OCI-M1 (cell line): Measurements from ENCODE around the gene IFIH1.

Experiments
- DNase-seq: peaks from one replicate; lab custom pipeline; 2025; lab: John Stamatoyannopoulos, UW

The IFIH1 gene

DNA sequence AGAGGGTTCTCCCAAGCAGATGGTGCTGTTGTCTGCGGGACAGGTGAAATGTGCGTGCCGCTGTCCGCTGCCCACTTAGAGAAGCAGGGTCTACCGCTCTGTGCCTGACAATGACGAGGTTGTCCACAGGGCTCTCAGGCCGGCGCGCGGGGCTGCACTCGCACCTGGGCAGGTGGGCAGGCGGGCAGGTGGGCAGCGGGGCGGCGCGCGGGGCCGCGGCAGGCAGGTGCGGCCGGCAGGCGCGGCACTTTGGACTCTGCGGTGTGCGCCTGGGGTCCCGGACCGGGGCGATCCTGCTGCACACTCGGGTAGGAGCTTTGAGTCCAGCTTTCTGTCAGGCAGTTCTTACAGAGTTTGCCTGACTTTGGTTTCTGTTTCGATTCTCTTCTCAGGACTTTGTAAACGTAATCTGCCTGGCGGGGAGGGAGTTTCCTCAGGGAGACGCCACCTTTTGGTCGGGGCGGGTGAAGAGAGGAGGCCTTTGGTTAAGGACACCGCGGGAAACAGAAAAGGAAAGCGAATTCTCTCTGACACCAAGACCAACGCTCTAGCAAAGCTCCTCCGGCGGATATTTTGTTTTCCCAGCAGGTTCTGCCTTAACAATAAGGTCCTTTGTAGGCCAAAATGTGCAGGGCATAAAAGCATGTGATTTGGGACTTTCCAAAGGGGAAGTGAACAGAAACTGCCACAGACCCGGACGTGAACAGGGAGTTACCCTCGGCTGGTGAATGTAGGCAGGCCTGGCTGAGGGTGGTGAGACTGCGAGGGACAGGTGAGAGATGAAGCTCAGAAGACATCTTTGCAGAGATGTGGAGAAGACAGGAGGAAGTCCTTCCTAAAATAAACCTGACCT, at the start of gene IFIH1:
Gene IFIH1, minus strand, starts transcription at position 357 of the 853 bp plus-strand sequence. CDS start 377 bp downstream, outside the sequence.
- DNase-seq: peak; percentile 96

DNA sequence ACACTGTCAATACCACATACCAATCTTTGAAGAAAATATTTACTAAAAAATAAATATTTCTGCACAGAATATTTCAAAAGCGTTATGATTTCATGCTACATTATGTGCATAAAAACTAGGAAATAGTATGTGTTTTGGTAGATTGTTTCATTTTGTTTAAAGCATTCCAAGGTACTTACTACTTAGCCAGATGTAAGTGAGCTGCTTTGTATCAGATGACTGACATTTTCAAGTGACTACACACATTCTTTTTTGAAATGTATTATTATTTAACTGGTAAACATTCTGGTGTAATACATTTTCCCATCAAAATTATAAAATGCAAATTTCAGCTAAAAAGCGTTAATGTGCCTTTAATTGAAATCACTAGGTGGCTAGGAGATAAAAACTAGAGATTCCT, 46.9 kb upstream of the IFIH1 start:
- no peak for DNase-seq

DNA sequence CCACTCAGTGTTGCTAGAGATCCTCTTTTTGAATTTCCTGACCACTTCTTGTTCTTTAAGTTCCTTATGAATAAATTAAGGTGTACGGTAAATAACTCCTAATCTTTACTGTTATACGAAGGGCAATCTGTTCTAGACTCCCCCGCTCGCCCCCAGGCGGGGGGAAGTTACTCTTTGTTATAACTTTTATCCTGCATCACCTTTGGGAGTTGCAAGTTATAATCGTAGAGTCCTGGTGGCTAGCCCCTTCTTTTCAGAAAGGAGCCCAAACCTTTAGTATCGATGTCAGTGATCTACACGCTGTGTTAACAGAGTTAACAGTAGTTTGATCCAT, 26.1 kb upstream of the IFIH1 start:
- DNase-seq: no peak

DNA sequence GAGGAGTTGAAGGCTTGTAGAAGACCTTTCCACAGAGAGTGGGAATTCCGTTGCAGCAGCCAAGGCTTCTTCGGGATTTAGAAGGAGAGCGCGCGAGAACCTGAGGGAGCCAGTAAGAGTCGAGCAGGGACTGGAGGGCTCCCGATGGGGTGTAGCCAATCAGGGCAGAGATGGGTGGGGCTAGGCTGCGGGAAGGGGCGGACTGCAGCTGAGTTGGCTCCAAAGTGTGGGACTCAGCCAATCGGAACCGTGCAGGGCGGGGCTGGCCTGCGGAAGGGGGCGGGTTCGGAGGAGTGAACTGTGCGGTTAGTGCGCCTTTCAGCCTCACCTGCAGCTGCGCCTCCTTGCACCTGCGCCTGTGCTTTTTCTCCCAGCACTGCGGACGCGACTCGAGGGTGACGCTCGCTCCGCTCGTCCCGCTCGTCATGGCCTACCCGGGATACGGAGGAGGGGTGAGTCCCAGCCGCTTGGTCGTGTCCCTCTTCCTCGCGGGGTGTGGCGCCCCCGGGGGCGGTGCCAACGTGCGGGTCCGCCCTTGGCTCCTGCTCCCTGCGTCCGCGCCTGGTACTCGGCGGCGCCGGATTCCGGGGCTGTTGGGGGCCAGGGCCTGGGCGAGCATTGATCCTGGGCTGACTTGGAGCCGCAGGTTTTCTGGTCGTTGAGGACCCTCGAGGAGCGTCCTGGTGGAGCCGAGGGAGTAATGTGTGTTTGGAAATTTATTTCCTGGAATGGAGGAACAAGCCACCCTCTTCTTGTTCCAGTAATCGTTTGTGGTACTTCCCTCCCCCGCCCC, 25.5 kb upstream of the IFIH1 start, which contains the start of gene GCA:
Gene GCA, plus strand, starts transcription at position 309 of the 793 bp plus-strand sequence. Its CDS starts 117 bp downstream, at position 426.
- DNase-seq: peak; percentile 98

DNA sequence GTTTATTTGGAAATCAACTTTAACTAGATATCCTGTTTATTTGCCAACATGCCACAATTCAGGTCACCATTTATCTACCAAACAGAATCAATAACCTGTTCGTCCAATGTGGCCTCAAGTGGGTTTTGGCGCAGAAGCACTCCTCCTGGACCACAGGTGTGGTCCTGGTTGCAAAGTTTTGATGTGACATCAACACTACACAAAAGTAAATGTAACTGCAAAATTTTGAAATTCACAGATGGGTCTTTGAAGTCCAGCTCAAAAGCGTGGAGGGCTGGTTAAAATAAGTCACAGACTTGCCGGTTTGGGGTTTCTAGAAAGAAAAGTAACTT, 25.0 kb upstream of the IFIH1 start:
- no peak for DNase-seq

DNA sequence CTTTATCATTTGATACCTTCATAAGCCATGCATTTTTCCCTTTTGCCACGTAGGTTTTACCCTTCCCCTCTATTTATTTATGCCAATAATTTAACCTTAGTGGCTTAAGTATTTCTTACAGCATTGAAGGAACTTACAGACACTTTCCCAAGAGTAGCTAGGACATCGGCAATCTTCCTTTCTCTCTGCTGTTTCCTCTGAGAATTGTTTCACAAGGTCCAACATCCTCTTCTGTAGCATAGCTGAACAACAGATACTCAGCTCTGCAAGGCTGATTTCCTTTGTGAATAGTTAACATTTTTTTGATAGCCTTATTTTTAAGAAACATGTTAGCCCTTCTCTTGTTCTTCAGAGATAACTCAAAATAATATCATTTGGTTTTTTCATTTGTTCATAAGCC, 24.4 kb upstream of the IFIH1 start:
- no peak for DNase-seq

DNA sequence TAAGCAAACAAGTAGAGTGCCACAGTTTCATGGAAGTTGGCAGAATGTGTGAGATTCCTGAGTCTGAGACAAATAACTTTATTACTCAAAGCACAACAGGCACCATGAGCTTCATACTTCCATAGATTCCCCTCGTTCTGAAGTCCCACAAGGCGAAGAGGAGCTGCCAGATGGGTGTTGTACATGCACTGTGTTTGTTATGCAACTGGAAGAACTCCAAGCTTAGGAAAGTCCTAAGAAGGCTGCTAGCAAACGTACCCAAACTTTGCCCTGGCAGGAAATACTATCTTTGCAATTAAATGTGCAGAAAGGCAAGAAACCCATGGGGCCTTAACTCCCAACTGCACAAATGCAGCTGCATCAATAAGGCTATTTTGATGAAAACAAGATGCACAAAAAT, 23.8 kb upstream of the IFIH1 start:
- DNase-seq: no peak

DNA sequence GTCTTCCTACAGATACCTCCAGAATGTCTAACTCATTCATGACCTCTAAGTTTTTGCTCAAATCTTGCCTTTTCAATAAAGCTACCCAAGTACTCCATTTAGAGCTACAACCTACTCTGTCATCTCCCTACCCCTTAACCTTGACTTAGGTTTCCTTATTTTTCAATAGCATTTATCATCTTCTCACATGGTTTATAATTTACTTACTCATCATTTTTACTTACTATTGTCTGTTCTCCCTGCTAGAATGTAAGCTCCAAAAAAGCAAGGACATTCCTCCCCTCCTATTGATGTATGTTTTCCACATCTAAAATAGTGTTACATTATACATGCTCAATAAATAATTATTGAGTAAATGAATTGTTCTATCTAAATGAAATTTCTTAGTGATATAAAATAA, 22.3 kb upstream of the IFIH1 start:
- DNase-seq: no peak

DNA sequence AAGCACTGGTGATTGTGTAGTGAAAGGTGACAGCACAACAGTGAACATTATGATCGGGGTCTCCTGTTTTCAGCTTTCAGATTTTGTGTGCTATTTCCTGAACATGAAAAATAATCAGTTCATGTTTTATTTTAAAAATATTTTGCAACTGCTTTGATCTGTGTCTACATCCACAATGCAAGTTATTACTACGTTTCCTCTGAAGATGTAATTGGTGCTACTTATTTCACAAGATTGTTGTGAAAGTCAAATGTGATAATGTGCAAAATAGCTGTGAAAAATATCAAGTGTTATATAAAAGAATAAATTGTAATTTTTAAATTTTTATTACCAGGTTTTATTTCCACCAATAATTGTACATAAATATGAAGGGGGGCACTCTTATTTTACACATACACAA, 19.4 kb upstream of the IFIH1 start:
- no peak for DNase-seq

DNA sequence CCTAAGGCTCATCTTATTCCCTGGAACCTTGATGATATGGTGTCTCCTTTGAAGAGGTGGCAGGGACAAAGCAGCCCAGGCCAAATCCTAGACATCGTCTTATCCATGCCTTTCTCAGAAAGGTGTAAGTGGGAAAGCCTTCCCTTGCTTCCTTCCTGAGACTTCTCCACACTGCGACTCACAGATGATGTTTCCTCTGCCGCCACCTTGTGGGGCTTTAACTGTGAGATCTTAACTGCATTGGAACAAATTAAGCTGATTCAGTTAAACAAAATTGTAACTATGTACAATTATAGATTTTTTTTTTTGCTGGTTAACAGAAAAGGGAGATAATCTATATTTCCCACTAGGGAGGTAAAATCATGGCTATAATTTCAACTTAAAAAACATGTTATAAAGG, 15.5 kb upstream of the IFIH1 start:
- DNase-seq: peak; percentile 70

DNA sequence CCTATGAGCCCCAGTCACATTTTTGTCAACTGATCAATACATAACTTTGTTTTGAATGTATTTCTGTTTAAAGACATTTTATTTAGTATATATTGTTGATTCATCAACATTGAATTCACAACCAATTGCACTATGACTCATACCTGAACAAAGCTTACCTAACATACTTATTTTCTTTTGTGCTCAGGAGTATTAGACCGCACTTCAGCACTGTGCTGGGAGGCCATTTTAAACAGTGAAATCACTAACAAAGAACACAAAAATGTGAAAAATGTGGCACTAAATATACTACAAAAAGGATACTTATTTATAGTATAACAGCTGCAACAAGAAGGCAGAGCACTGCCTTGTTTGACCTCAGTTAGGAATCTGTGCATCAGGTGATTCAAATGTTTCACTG, 12.4 kb upstream of the IFIH1 start:
- DNase-seq: no peak

DNA sequence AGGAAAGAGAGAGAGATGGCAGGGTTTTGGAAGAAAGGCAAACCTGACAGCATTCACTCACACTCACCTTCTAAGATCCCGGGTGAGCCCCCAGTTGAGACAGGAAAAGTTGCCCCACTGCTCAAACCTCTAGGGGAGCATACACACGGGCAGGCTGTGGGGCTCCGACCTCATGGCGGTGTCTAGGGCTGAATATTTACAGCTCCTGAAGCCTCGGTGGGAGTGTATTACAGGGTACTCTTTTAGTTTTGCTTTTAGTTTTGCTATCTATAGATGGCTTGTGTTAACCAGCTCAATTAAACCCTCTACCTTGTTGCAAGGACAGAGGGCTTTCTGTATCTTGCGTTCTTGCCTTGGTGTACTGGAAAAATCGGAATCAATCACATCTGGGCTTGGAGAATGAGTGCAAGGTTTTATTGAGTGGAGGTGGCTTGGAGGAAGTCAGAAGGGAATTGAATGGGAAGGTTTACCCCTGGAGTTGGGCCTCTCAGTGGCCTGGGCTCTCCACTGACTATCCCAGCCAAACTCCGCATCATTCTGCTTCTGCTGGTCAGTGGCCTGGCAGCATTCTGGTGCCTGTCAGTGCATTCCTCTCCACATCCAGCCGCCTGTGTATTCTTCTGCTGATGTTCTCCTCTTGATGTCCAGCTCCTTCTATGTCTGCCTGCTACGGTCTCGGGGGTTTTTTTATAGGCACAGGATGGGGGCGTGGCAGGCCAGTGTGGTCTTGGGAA, 10.1 kb upstream of the IFIH1 start:
- peak; percentile 11 for DNase-seq

DNA sequence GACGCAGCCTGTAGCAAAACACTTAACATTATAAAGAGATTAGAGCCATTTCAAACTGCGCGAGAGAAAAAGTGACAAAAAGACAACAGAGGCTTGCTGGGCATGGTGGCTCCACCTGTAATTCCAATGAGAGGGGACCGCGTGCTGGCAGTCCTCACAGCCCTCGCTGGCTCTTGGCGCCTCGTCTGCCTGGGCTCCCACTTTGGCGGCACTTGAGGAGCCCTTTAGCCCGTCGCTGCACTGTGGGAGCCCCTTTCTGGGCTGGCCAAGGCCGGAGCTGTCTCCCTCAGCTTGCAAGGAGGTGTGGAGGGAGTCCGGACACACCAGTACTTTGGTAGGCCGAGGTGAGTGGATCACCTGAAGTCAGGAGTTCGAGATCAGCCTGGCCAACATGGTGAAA, 9.3 kb upstream of the IFIH1 start:
- no peak for DNase-seq

DNA sequence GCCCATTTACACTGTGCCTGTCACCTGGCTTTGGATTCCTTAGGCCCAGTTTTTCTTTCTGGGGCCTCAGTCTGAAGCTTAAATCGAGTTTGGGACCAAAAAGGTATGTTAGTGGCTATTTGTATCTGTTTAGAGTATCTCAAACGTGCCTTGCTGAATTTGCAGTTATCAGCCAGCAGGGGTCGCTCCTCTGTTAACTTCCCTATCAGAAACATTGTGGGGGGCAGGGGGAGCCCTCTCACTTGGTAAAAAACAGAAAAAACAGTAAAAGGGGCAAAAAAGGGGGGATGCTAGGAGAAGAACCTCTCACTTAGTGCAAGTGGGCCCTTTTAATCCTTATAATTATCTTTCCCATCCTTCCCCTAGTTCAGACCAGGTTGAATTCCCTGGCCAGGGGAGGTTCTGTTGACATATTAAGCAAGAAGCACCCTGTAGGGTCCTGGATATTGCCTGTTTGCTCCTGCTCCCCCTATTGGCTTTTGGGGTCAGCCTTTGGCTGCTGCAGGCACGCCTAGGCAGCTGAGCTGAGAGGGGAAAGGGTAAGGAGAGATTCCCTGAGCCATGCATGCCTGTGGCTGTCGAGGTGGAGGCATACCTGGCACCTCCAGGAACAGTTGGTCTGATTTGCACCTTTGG, 8.8 kb upstream of the IFIH1 start:
- peak; percentile 21 for DNase-seq

DNA sequence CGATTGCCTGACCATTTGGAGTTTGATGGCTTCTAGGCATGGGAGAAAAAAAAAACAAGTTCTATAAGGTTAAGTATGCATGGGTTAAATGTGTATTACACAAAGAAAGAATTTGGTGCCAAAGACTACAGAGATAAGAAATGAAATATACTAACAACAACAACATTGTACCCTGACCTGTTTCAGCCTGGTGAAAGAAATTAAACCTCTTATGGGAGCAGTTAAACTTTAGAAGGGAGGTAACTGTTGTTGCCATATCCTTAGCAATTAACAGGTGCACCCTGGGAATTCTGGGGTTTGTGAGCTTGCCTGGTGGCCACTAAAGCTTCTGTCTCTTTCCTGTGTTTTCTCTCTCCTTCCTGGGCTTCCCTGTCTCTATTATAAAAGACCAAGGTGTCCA, 6.5 kb upstream of the IFIH1 start:
- no peak for DNase-seq

DNA sequence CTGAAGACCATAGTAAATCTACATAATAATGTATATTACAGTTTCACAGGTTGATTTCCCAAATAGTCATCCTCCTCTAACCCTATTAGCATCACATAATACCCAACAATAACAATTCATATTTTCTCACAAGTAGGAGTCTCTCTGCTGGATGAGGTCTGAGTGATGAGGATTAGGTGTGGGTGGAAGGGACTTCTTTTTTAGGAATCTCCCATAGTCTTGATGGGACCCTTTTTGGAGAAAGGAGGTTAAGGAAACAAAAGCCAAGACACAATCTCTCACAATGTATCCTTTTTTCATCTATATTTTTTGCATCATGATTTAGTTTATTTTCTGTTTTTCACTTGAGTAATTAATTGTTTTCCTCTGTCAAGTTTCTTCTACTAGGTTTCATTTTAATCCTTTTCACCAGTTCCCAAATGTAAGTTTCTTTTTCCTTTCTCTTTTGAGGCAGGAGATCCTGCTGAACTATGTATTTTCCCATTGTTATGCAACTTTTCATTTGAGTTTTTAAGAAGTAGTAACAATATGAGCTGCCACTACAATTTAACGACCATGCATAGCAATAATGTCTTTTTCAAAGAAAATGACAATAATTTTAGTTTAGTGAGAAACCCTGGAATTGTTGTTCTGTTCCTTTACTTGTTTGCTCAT, 2.5 kb upstream of the IFIH1 start:
- peak; percentile 19 for DNase-seq

DNA sequence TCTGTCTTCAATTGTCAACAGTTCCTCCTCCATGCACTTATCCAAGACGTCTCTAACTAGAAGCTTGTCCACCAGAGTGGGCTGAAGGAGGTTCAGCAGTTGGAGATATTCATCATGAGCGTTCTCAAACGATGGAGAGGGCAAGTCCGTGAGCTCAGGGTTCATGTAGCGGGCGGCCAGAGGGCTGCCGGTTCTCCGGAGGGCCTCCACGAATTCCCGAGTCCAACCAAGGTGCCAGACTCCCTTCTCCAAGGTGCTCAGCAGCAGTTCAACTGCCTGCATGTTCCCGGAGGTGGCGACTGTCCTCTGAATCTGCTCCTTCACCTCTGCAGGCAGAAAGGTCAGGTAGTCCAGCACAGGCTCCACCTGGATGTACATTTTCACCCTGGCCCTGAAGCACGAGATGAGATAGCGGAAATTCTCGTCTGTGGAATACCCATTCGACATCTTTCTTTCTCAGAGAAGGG, 590 bp downstream of the IFIH1 start:
- peak; percentile 73 for DNase-seq

DNA sequence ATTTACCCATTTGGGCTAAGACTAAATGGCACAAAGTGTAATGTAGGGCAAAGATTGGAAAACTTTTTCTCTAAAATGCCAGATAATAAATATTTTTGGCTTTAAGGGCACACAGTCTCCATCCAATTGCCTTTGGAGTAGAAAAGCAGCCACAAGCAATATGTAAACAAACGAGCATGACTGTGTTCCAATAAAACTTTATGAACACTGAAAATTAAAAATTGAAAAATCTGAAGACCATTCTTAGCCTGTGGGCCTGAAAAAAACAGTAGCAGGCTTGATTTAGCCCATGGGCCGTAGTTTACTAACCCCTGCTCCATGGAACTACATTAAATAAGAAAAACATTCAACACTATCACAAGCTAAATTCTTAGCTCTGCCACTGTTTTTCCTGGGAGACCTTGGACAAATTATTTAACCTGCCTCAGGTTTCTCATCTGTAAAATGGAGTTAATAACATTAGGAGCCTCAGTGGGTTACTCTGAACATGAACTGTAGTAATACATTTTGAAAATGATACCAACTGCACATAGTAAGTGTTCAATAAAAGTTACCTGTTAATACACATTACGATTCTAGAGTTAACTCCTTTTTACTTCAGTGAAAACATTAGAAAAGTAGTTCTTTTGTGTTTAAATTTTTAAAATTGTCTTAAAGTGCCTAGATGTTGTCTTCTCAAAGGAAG, 1.3 kb downstream of the IFIH1 start:
- DNase-seq: peak; percentile 41

DNA sequence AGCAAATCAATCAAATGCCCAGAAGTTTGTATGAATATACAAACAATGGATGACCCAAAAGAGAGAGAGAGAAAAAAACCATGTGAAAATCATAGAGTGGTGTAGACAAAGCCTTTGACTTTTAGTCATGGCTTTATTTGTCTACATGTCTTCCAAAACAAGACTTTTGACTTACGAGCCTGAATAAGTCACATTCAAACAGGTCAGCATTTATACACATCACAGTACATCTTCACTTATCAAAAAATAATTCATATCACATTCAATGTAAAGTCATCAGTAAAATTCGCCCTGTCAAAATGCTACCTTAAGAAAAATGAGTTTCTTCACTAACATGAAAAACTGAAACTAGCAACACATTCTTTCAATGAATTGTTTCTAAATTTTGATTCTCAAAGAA, 1.9 kb downstream of the IFIH1 start:
- DNase-seq: no peak

DNA sequence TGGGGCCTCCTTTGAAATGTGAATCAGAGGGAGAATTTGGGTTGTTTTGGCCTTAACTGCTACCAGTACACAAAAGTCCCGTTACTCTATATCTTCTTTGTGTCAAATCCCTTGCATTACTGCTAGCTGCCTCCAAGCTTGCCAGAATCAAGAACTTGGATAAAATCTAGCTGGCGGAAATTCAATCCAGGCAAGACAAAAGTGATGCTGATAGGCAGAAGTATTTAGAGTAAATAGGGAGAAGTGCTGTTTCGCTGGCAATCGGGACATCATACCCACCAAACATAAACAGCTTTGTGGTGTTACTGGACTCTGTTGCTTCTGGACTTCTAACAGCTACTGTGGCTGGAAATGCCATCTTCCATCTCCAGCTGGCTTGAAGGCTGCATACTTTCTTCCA, 2.5 kb downstream of the IFIH1 start:
- peak; percentile 9 for DNase-seq

DNA sequence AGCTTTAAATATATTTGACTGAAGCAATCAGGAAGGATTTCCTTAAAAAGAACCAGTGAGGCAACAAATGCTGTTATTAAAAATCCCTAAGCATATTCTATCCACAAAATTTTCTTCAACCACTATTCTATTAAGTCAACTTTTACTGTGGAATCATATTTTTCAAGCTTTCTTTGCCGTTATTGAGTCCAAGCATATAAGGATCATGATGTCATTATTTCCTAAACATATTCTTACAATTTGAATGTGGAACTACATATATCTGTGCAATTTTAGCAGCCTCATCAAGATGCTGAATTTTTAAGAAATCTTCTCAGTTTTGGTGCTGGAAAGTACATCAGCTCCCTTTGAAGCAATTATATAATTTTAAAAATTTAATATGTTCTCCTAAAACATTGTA, 5.6 kb downstream of the IFIH1 start:
- DNase-seq: no peak
